GM18508 (cell line): ENCODE data around the gene ANK2.

Experiments used
- ATAC-seq: cut with Tn5 transposase; IDR thresholded peaks from one replicate; pipeline ENCODE4 v1.9.1; 2021; ENCODE audit warnings: moderate number of reproducible peaks; ENCODE audit not compliant: insufficient read depth, unreplicated experiment

Gene ANK2

GRCh38 chr4:113086172-113086695 lies 36.8 kb downstream of the ANK2 start:
- ATAC-seq, result no peak

DNA sequence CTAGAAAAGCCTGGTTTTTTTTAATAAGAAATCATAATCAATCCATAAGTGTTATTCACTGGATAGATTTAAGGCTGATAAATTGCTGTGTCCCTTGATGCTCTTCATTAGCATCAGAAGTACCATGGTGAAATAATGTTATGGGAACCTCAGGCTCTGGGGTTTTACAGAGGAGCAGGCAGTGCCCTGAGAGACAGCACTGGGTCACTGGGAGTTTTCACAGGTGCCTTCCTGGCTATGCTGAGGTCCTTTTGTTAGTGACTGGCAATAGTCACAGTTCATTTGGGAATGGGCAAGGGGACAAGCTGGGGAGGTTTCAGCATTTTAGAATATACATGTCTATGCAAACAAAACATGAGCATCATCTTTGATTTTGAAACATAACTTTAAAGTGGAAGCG lies 38.6 kb downstream of the ANK2 start:
- ATAC-seq, result no peak

DNA sequence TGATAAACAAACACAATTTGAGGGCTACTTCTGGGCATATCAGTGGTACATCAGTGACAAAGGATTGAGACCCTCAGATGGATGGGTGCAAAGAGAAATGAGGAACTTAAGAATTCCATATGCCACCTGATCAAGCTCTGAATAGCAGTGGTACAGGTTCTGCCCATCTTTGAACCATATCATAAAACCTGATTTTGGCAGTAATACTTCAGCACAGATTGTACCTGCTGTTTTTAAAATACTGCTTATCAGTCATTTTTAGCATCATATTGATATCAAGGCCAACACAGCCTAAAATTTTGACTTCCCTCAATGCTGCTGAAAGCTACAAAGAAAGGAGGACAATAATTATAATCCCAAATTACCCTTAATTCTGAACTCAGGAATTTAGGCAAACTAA lies 41.5 kb downstream of the ANK2 start:
- no peak for ATAC-seq

GRCh38 chr4:113094331-113094730 lies 44.9 kb downstream of the ANK2 start:
- no peak for ATAC-seq

DNA sequence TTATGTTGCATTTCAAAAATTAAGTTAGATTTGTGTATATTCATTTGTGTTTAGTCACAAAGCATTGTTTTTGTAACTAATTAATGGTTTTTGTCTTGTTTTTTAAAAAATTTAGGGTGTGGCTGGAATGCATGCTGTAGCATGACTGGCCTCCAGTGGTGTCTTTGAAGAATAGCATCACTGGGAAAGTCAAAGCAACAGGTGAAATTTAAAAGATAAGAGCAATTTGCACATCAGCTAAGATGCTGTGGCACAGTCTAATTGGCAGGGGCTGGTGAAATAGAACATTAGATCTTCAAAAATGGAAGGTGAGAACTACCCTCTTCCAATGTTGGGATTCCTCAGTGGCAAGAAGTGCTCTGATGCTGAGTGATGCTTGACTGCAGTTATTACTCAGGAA lies 45.3 kb downstream of the ANK2 start:
- no peak for ATAC-seq

GRCh38 chr4:113101669-113102068 lies 52.2 kb downstream of the ANK2 start:
- ATAC-seq, result no peak

DNA sequence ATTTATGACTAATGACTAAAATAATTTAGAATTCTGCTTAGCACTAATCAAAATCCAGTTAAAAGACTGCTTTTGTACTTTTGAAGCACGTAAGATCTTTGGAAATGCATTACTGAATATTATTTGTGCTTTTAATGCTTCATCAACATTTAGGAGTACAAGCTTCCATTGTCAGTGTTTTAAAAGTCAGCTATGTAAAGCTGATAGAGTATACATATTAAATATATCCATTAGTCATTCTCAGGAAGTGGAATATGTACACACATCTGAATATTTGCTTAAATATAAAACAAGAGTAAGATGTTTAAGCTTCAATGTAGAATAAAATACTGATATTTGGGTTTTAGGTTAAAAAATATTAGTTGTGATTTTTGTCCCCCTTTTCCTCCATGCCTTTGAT lies 54.1 kb downstream of the ANK2 start:
- no peak for ATAC-seq

GRCh38 chr4:113106108-113106507 lies 56.7 kb downstream of the ANK2 start:
- ATAC-seq, result no peak

DNA sequence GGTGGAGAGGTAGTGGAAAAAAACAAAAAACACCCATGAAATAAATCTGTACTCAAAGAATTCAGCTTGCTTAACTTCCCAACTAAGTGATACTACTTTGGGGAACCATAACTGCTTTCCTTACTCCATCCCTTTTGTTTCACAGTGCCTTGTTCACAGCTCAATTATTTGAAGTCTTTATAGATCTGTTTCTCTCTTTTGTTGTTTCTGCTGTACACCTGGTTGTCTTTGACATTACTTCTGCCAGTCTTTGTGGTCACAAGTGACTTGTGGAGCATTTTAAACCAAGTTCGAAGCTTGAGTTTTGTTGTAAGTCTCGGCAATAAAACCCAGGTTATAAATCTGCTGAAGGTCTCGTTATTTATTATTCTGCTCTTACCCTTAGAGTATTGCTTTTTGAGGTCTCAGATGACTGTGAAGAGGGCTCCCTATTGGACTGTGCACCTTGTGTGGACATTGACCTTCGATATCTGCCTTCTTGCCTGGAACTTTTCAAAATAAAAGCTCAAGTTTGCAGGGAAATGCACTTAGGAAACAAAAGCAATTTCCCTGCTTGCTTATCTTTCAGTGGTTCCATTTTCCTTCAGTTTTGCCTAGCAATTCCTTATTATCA lies 59.8 kb downstream of the ANK2 start:
- ATAC-seq, result no peak

GRCh38 chr4:113112338-113112978 lies 63.0 kb downstream of the ANK2 start:
- no peak for ATAC-seq

GRCh38 chr4:113113151-113113550 lies 63.7 kb downstream of the ANK2 start:
- ATAC-seq, result no peak

DNA sequence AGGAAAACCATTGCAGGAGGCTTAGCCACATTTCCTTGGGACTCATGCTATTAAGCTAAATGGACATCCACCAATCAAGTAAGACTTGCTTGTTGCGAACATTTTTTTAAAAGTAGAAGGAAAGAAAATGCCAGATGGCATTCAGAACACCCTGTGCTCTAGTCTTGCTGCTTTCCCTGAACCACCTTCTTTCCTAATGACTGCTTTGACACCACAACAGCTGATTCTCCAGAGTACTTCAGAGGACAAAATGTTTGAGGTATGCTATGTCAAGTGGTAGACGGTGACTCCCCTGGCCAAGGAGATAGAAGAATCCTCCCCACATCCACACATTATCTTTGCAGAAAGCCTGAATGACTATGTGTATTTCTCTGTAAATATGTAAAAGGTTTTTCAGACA lies 65.4 kb downstream of the ANK2 start:
- ATAC-seq, result no peak

- no peak for ATAC-seq
Measured at GRCh38 chr4:113116414-113117357, 67.2 kb downstream of the ANK2 start.

GRCh38 chr4:113117358-113117702 lies 67.9 kb downstream of the ANK2 start:
- ATAC-seq, result no peak

GRCh38 chr4:113122066-113122465 lies 72.6 kb downstream of the ANK2 start:
- ATAC-seq, result no peak

DNA sequence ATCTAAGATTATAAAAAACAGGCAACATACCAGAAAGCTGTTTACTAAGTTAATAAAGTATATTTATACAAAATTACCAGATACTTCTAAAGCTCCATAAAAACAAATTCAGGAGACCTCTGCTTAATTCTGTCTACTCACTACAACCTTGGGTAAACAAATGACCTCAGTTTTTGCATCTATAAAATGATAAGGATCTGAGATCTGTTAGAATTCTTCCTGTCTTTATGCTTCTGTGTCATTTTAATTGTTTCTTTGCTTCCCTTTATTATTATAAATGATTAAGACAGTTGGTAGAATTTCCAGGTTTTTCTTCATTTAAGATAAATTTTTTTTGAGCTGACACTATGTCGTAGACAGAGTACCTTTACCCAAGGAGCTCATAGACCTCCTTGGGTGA lies 76.0 kb downstream of the ANK2 start:
- no peak for ATAC-seq

DNA sequence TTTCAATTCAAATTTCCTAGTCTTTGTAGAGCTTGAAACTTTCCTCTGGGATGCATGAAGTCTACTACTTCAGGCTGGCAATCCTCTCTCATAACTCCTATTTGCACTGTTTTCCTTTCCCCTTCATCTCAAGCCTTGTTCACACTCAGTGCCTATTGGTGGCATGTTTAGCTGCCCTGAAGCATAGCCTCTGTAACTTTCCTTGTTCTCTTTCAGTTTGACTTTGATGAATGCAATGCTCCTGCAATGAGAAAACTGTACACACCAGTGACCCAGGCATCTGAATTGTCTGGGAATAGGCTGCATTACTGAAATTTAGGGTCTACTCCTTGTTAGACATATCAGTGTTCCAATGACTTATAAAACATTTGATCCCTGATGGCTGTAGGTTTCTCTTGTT lies 81.7 kb downstream of the ANK2 start:
- no peak for ATAC-seq

- no peak for ATAC-seq
Measured at GRCh38 chr4:113131621-113132020, 82.2 kb downstream of the ANK2 start.

DNA sequence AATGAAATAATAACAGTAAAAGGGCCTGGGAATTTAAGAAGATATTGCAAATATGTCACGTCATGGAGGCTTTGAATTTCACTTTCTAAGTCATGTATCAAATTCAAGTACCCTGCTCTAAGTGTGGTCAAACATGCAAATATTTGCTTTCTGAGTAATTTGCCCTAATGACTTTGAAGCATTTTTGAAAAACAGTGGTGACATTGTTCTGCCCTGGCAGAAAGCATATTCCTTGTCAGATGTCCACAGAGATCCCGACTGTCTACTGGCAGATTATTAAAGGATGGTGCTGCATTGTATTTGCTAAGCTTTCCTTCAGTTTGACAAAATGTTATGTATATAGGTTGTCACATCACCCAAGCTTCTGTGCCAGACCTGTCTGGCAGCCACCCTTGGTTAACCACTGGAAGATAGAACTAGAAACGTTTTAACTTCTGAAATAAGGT lies 92.5 kb downstream of the ANK2 start:
- no peak for ATAC-seq

DNA sequence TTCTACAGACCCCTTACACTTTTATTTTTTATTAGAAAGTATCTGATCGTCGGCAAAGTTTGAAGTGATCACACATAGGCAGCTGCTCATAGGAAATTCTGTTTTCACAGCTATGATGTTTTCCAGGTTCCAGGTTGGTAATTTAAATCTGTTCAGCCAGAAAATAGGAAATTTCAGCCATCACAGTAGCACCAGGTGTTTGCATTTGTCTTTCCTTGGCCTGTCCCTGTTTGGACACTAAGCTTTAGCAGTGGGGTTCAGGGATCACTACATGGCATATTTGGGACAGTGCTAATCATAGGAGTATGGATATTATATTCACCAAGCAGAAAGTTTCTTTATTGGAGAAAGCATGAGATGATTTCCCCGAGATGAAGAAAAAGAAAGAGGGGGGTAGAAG lies 92.9 kb downstream of the ANK2 start:
- ATAC-seq, result no peak

GRCh38 chr4:113144091-113144490 lies 94.6 kb downstream of the ANK2 start:
- no peak for ATAC-seq
